MM.1S (cell line): Measurements from ENCODE around the gene SPOCK2.
"Not testable (repeated sequence)": the region's sequence is repeated elsewhere in the genome, so short reads cannot be mapped to it uniquely, and the experiment has no call there.

Experiments
- DNase-seq: peaks from one replicate; pipeline ENCODE4 v3.0.0-alpha.2; 2015
- H2AFZ ChIP-seq: fragments of 300-600 bp; sonication (generic); 2 replicates; pipeline ENCODE4 v1.6.0; 2016; ENCODE audit warnings: antibody characterized with exemption, low read length
- H3F3A ChIP-seq: fragments of 300-600 bp; sonication (generic); 2 replicates; pipeline ENCODE4 v1.6.1; 2016; ENCODE audit warnings: mild to moderate bottlenecking, antibody characterized with exemption, low read length, moderate library complexity, mixed read lengths; ENCODE audit not compliant: insufficient read depth
- H3K27ac ChIP-seq: fragments of 300-600 bp; sonication (generic); 2 replicates; pipeline ENCODE4 v1.5.1; 2016; ENCODE audit warnings: mild to moderate bottlenecking, low read length
- H3K27me3 ChIP-seq: fragments of 300-600 bp; sonication (generic); replicated peaks from 2 replicates; pipeline ENCODE4 v1.6.0; 2016; ENCODE audit warnings: low read length; ENCODE audit not compliant: insufficient read depth
- H3K36me3 ChIP-seq: fragments of 300-600 bp; sonication (generic); replicated peaks from 2 replicates; pipeline ENCODE4 v1.6.1; 2016; ENCODE audit warnings: mild to moderate bottlenecking, low read length, mixed read lengths; ENCODE audit not compliant: insufficient read depth
- H3K4me1 ChIP-seq: fragments of 300-600 bp; sonication (generic); 2 replicates; pipeline ENCODE4 v1.6.1; 2016; ENCODE audit warnings: low read length, mixed read lengths
- H3K4me2 ChIP-seq: fragments of 300-600 bp; sonication (generic); 2 replicates; pipeline ENCODE4 v1.6.0; 2016; ENCODE audit warnings: low read depth, low read length
- H3K4me3 ChIP-seq: fragments of 300-600 bp; sonication (generic); 2 replicates; pipeline ENCODE4 v1.5.1; 2016; ENCODE audit warnings: low read length, mixed read lengths
- H3K79me2 ChIP-seq: fragments of 300-600 bp; sonication (generic); 2 replicates; pipeline ENCODE4 v1.6.1; 2016; ENCODE audit warnings: mixed run types, low read length, mixed read lengths
- H3K9ac ChIP-seq: fragments of 300-600 bp; sonication (generic); 2 replicates; pipeline ENCODE4 v1.6.1; 2016; ENCODE audit warnings: low read length, mixed read lengths
- H3K9me2 ChIP-seq: fragments of 300-600 bp; sonication (generic); replicated peaks from 2 replicates; pipeline ENCODE4 v1.6.1; 2016; ENCODE audit warnings: mild to moderate bottlenecking, low read length, mixed read lengths; ENCODE audit not compliant: insufficient read depth
- H3K9me3 ChIP-seq: fragments of 300-600 bp; sonication (generic); replicated peaks from 2 replicates; pipeline ENCODE4 v1.6.1; 2016; ENCODE audit warnings: mild to moderate bottlenecking, low read length, mixed read lengths; ENCODE audit not compliant: insufficient read depth
- H4K20me1 ChIP-seq: fragments of 300-600 bp; sonication (generic); 2 replicates; pipeline ENCODE4 v1.6.1; 2016; ENCODE audit warnings: mild to moderate bottlenecking, low read length, moderate library complexity, mixed read lengths; ENCODE audit not compliant: insufficient read depth
- EZH2 ChIP-seq: fragments of 300-600 bp; sonication (generic); optimal IDR thresholded peaks from 2 replicates; pipeline ENCODE3; 2017; ENCODE audit warnings: low read depth, mild to moderate bottlenecking, antibody characterized with exemption, low read length, mixed read lengths
- EZH2phosphoT487 ChIP-seq: fragments of 300-600 bp; sonication (generic); IDR thresholded peaks from 2 replicates; pipeline ENCODE4 v1.6.1; 2018; ENCODE audit warnings: antibody characterized with exemption, low read length
- TF ChIP-seq, protein P1 (sequence below): fragments of 300-600 bp; sonication (generic); IDR thresholded peaks from 2 replicates; pipeline ENCODE4 v1.5.1; 2016; ENCODE audit warnings: antibody characterized with exemption, low read length, mixed read lengths

Gene SPOCK2

DNA sequence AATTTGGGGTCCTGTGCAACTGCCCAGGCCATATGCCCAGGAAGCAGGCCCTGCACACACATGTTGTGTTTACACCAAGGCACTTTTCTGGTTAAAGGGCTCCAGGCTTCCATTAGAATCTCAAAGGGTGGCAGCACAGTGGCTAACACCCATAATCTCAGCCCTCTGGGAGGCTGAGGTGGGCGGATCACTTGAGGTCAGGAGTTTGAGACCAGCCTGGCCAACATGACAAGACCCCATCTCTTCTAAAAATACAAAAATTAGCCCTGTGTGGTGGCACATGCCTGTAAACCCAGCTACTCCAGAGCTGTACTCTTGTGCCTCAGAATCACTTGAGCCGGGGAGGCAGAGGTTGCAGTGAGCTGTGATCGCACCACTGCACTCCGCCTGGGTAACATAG, 53.6 kb downstream of the SPOCK2 start:
- Histone ChIP-seq H4K20me1 (no peaks in the 10 kb centered on the region), H3K9ac (no peak overlapping the region), H3K27me3 (no peaks in the 10 kb centered on the region; the same call in 1 of the 2 replicates), H3K27ac (no peak overlapping the region), H3K9me3 (no peaks in the 10 kb centered on the region), H3K4me1 (no peaks in the 10 kb centered on the region), H2AFZ (no peak overlapping the region), H3K79me2 (no peaks in the 10 kb centered on the region), H3K36me3 (no peaks in the 10 kb centered on the region), H3K9me2 (no peaks in the 10 kb centered on the region), H3K4me3 (no peak overlapping the region), H3F3A (no peaks in the 10 kb centered on the region), H3K4me2 (no peak overlapping the region)
- TF ChIP-seq EZH2phosphoT487 (no peak), EZH2 (no peak)
- TF ChIP-seq, protein P1, sequence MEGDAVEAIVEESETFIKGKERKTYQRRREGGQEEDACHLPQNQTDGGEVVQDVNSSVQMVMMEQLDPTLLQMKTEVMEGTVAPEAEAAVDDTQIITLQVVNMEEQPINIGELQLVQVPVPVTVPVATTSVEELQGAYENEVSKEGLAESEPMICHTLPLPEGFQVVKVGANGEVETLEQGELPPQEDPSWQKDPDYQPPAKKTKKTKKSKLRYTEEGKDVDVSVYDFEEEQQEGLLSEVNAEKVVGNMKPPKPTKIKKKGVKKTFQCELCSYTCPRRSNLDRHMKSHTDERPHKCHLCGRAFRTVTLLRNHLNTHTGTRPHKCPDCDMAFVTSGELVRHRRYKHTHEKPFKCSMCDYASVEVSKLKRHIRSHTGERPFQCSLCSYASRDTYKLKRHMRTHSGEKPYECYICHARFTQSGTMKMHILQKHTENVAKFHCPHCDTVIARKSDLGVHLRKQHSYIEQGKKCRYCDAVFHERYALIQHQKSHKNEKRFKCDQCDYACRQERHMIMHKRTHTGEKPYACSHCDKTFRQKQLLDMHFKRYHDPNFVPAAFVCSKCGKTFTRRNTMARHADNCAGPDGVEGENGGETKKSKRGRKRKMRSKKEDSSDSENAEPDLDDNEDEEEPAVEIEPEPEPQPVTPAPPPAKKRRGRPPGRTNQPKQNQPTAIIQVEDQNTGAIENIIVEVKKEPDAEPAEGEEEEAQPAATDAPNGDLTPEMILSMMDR, result no peak
- no peak for DNase-seq

DNA sequence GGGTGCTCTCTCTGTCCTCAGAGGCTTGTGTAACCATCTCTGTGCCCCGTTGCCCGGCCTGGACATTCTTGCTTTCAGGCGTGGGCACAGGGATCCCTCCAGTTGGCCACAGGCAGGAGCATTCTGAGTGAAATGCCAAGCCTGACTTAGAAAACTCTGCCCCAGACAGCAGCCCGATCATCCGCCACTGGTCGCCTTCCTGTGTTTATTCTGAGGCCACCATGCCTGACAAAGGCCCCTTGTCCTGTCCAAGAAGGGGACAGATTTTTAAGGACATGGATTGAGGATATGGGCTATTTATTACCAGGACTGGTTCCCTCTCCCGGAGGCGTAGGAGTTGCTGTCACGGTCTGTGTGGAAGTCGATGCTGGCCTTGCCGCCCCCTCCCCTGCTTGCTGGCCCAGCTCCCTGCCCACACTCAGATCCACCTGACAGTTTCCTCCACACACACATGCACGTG, 54.3 kb downstream of the SPOCK2 start:
- H3K27me3 ChIP-seq, result no peaks in the 10 kb centered on the region; the same call in 1 of the 2 replicates
- no peaks in the 10 kb centered on the region for H3F3A ChIP-seq
- TF ChIP-seq EZH2, result no peak
- TF ChIP-seq, protein P1, result no peak
- TF ChIP-seq EZH2phosphoT487, result no peak
- no peak overlapping the region for H3K4me2 ChIP-seq
- no peak overlapping the region for H2AFZ ChIP-seq
- H3K4me3 ChIP-seq, result no peak overlapping the region
- no peaks in the 10 kb centered on the region for H3K79me2 ChIP-seq
- DNase-seq, result no peak
- H4K20me1 ChIP-seq, result no peaks in the 10 kb centered on the region
- H3K9ac ChIP-seq, result no peak overlapping the region
- H3K9me3 ChIP-seq, result no peaks in the 10 kb centered on the region
- H3K27ac ChIP-seq, result no peak overlapping the region
- H3K36me3 ChIP-seq, result no peaks in the 10 kb centered on the region
- H3K4me1 ChIP-seq, result no peaks in the 10 kb centered on the region
- no peaks in the 10 kb centered on the region for H3K9me2 ChIP-seq

DNA sequence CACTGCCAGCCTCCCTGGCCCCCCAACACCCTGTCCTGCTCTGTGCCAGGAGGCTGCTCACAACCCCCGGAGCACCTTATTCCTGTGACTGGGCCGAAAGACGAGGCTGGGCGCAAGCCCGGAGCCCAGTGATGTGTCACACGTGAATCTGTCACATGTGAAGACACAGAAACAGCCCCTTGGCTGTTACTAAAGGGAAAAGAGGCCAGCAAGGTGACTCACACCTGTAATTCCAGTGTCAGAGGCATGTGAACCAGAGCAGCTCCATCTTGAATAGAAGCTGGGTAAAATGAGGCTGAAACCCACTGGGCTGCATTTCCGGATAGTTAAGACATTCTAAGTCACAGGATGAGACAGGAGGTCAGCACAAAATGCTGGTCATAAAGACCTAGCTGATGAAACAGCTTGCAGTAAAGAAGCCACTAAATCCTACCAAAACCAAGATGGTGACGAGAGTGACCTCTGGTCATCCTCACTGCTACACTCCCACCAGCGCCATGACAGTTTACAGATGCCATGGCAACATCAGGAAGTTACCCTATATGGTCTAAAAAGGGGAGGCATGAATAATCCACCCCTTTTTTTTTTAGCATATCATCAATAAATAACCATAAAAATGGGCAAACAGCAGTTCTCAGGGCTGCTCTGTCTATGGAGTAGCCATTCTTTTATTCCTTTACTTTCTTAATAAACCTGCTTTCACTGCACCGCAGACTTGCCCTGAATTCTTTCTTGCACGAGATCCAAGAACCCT, 55.8 kb downstream of the SPOCK2 start:
- H3K79me2 ChIP-seq, DNase-seq: not testable (repeated sequence)

DNA sequence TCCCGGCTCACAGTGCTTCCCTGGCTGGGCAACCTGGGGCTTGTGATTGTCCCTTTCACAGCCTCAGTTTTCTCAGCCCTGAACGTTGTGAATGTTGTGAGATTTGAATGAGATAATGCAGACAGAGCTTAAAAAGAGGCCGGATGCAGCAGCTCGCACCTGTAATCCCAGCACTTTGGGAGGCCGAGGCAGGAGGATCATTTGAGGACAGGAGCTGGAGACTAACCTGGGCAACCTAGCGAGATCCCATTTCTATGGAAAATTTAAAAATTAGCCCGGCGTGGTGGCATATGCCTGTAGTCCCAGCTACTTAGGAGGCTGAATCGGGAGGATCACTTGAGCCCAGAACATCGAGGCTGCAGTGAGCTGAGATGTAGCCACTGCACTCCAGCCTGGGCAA, 56.6 kb downstream of the SPOCK2 start:
- H4K20me1 ChIP-seq, result no peaks in the 10 kb centered on the region
- no peaks in the 10 kb centered on the region for H3K9me2 ChIP-seq
- H3F3A ChIP-seq, result no peaks in the 10 kb centered on the region
- no peaks in the 10 kb centered on the region for H3K27me3 ChIP-seq
- DNase-seq, result no peak
- H3K4me2 ChIP-seq, result no peak overlapping the region
- H3K9ac ChIP-seq, result no peak overlapping the region
- H3K79me2 ChIP-seq, result no peaks in the 10 kb centered on the region
- no peaks in the 10 kb centered on the region for H3K4me1 ChIP-seq
- no peaks in the 10 kb centered on the region for H3K36me3 ChIP-seq
- H2AFZ ChIP-seq, result no peak overlapping the region
- no peak overlapping the region for H3K27ac ChIP-seq
- TF ChIP-seq EZH2phosphoT487 (no peak), EZH2 (no peak)
- TF ChIP-seq, protein P1, result no peak
- no peaks in the 10 kb centered on the region for H3K9me3 ChIP-seq
- H3K4me3 ChIP-seq, result no peak overlapping the region

More for the DNA sequence above, 55.8 kb downstream of the SPOCK2 start:
- not testable (repeated sequence) for H3K9me3 ChIP-seq, H2AFZ ChIP-seq, H3K27ac ChIP-seq, H3K27me3 ChIP-seq, H3K4me3 ChIP-seq, H3K4me2 ChIP-seq, H3K9ac ChIP-seq, H3K9me2 ChIP-seq, H3F3A ChIP-seq, H3K36me3 ChIP-seq, H3K4me1 ChIP-seq, H4K20me1 ChIP-seq
